ENCODE results near the gene SFRP2.

The SFRP2 gene

GRCh38 chr4:153794006-153794405, 5.1 kb upstream of the SFRP2 start:
- DNase-seq (ENCODE audit: low read depth), result no peak

- DNase-seq (ENCODE audit: low read depth), result no peak
Measured at GRCh38 chr4:153792618-153793247, 3.9 kb upstream of the SFRP2 start.

GRCh38 chr4:153791746-153792617, 3.1 kb upstream of the SFRP2 start:
- DNase-seq (ENCODE audit: low read depth), result no peak

- no peak for DNase-seq (ENCODE audit: low read depth)
Measured at GRCh38 chr4:153790962-153791551, 2.2 kb upstream of the SFRP2 start.

GRCh38 chr4:153790500-153790865, 1.6 kb upstream of the SFRP2 start:
- no peak for DNase-seq (ENCODE audit: low read depth)

GRCh38 chr4:153789741-153790499, 1.0 kb upstream of the SFRP2 start:
- no peak for DNase-seq (ENCODE audit: low read depth)

GRCh38 chr4:153788051-153788412, 851 bp downstream of the SFRP2 start:
- DNase-seq (ENCODE audit: low read depth), result no peak

GRCh38 chr4:153787575-153787974, 1.3 kb downstream of the SFRP2 start:
- no peak for DNase-seq (ENCODE audit: low read depth)

- no peak for DNase-seq (ENCODE audit: low read depth)
Measured at GRCh38 chr4:153787061-153787560, 1.8 kb downstream of the SFRP2 start.

GRCh38 chr4:153785910-153786721, 2.8 kb downstream of the SFRP2 start:
- no peak for DNase-seq (ENCODE audit: low read depth)

GRCh38 chr4:153784166-153784699, 4.7 kb downstream of the SFRP2 start:
- no peak for DNase-seq (ENCODE audit: low read depth)

- DNase-seq (ENCODE audit: low read depth), result no peak
Measured at GRCh38 chr4:153782581-153782980, 6.3 kb downstream of the SFRP2 start.

GRCh38 chr4:153781717-153782416, 7.0 kb downstream of the SFRP2 start:
- peak; percentile 48 for DNase-seq (ENCODE audit: low read depth)

GRCh38 chr4:153781280-153781679, 7.6 kb downstream of the SFRP2 start:
- DNase-seq (ENCODE audit: low read depth), result no peak

GRCh38 chr4:153780876-153781275, 8.0 kb downstream of the SFRP2 start:
- no peak for DNase-seq (ENCODE audit: low read depth)

- no peak for DNase-seq (ENCODE audit: low read depth)
Measured at GRCh38 chr4:153780221-153780620, 8.7 kb downstream of the SFRP2 start.

GRCh38 chr4:153778383-153778782, 10.5 kb downstream of the SFRP2 start:
- no peak for DNase-seq (ENCODE audit: low read depth)

GRCh38 chr4:153777421-153777820, 11.5 kb downstream of the SFRP2 start:
- DNase-seq (ENCODE audit: low read depth), result no peak

GRCh38 chr4:153776601-153777000, 12.3 kb downstream of the SFRP2 start:
- no peak for DNase-seq (ENCODE audit: low read depth)

- DNase-seq (ENCODE audit: low read depth), result no peak
Measured at GRCh38 chr4:153773236-153773690, 15.6 kb downstream of the SFRP2 start.
